K562 (cell line): ENCODE measurements around the gene ACOD1. TPM values are rescaled to one million over a fixed set of nuclear protein-coding genes. Genes with fewer than 3 reads are reported as not detected.

Source experiments
- ARHGAP35 ChIP-seq: fragments of 450-650 bp; IDR thresholded peaks from 2 replicates; pipeline ENCODE4 v1.6.1; 2018; ENCODE audit not compliant: partially characterized antibody
- NELFE ChIP-seq: IDR thresholded peaks from 2 replicates; pipeline ENCODE4 v1.6.1; 2011; ENCODE audit warnings: mild to moderate bottlenecking; ENCODE audit not compliant: insufficient read depth, insufficient read length
- REST ChIP-seq, 2 experiments: fragments of 450-650 bp; formaldehyde crosslinking in 1 of 2; IDR thresholded peaks; 2 replicates each; pipeline versions ENCODE4 v1.4.0 to v1.6.1; 2014 to 2020; ENCODE audit warnings: mild to moderate bottlenecking in 2 of 2, borderline replicate concordance in 1 of 2, low read depth in 1 of 2
- ZNF124 ChIP-seq: sonication (generic); formaldehyde crosslinking; IDR thresholded peaks from 2 replicates; pipeline ENCODE4 v1.8.1; 2022; ENCODE audit warnings: missing genetic modification reagents
- polyA plus RNA-seq, 8 experiments: library from polyadenylated mRNA; depleted of rRNA in 4 of 8; stranded (reverse) in 5 of 8; unstranded in 3 of 8; fragments of >200 nt; fragmentation: Nextera tagmentation in 2 of 8; fragmentation: Illumina TruSeq in 1 of 8; extraction: Ambion mirVana in 2 of 8; extraction: Trizol in 1 of 8; gene quantifications; 2 replicates each; pipeline versions ENCODE4 v1.2.1 to v1.2.3, GENCODE V29; 2011 to 2014; ENCODE audit warnings: inconsistent platforms in 1 of 8, missing spikeins in 1 of 8
- total RNA-seq, 7 experiments: library from RNA; depleted of rRNA in 6 of 7; stranded (reverse); fragments of >200 nt in 6 of 7; fragmentation: Illumina TruSeq in 2 of 7; extraction: Trizol in 2 of 7; gene quantifications; 2 replicates each; pipeline versions ENCODE4 v1.2.1 to v1.2.3, GENCODE V29; 2011 to 2021; ENCODE audit warnings: low replicate concordance in 1 of 7

The ACOD1 gene
- total and polyA plus RNA-seq, 9 of the 15 experiments (the other 6 are each of a cell fraction or from before 2014, with no cell fraction given), result not detected

- no peak for TF ChIP-seq REST (IDR thresholded peaks at IDR 0.05; ENCODE audit: borderline replicate concordance)
- TF ChIP-seq REST (CRISPR knock-in tag; IDR thresholded peaks at IDR 0.05; ENCODE audit: low read depth), result no peak
- no peak for TF ChIP-seq NELFE
- TF ChIP-seq ARHGAP35, result no peak
- no peak for TF ChIP-seq ZNF124 (CRISPR knock-in tag)
Observed at GRCh38 chr13:76921516-76921915, 26.8 kb upstream of the ACOD1 start (continued).
